A549 (cell line): ENCODE data around the gene NRG4.

Source experiments
- BHLHE40 ChIP-seq: IDR thresholded peaks from 2 replicates; pipeline ENCODE4 v1.6.1; 2012; ENCODE audit warnings: low read depth, low read length, inconsistent platforms
- CBX2 ChIP-seq: fragments of 200-600 bp; sonication (generic); IDR thresholded peaks from 2 replicates; pipeline ENCODE4 v1.6.1; 2016; ENCODE audit warnings: low read depth, mild to moderate bottlenecking, borderline replicate concordance
- CBX8 ChIP-seq: fragments of 200-600 bp; sonication (generic); IDR thresholded peaks from 2 replicates; pipeline ENCODE4 v1.6.1; 2016
- CTCF ChIP-seq: fragments of >200 bp; sonication (Bioruptor Twin); formaldehyde crosslinking; IDR thresholded peaks from 3 replicates; pipeline ENCODE4 v1.5.1; 2016
- MAZ ChIP-seq: fragments of 150-350 bp; IDR thresholded peaks from 2 replicates; pipeline ENCODE4 v1.6.1; 2014; ENCODE audit warnings: antibody characterized with exemption, low read depth, low read length, borderline replicate concordance
- POLR2A ChIP-seq: IDR thresholded peaks from 2 replicates; pipeline ENCODE4 v1.6.1; 2012; ENCODE audit warnings: mild to moderate bottlenecking, low read length
- RAD21 ChIP-seq, 2 experiments: fragments of >200 bp in 1 of 2; sonication (Bioruptor Twin) in 1 of 2; formaldehyde crosslinking in 1 of 2; IDR thresholded peaks in 1 of 2; conservative IDR thresholded peaks in 1 of 2; 2 replicates in 1 of 2; 3 replicates in 1 of 2; pipeline ENCODE4 v1.6.1; 2012 to 2018; ENCODE audit warnings: inconsistent platforms in 1 of 2
- RARB ChIP-seq: fragments of 250-450 bp; sonication (Bioruptor Pico); IDR thresholded peaks from 2 replicates; pipeline ENCODE4 v1.8.0; 2021; ENCODE audit warnings: mild to moderate bottlenecking, moderate library complexity
- USF2 ChIP-seq: fragments of 450-650 bp; IDR thresholded peaks from 2 replicates; pipeline ENCODE4 v1.6.1; 2014; ENCODE audit warnings: antibody characterized with exemption
- TF ChIP-seq, protein P1 (sequence below): fragments of 250-450 bp; sonication (Bioruptor Pico); IDR thresholded peaks from 2 replicates; pipeline ENCODE4 v1.5.0; 2021; ENCODE audit warnings: mild to moderate bottlenecking, moderate library complexity, borderline replicate concordance
- TF ChIP-seq, protein P2 (sequence below): fragments of 200-600 bp; sonication (generic); IDR thresholded peaks from 2 replicates; pipeline ENCODE4 v1.6.1; 2016; ENCODE audit warnings: antibody characterized with exemption, mild to moderate bottlenecking, moderate library complexity
- TF ChIP-seq, protein P3 (sequence below): IDR thresholded peaks from 2 replicates; pipeline ENCODE4 v1.6.1; 2012

DNA sequence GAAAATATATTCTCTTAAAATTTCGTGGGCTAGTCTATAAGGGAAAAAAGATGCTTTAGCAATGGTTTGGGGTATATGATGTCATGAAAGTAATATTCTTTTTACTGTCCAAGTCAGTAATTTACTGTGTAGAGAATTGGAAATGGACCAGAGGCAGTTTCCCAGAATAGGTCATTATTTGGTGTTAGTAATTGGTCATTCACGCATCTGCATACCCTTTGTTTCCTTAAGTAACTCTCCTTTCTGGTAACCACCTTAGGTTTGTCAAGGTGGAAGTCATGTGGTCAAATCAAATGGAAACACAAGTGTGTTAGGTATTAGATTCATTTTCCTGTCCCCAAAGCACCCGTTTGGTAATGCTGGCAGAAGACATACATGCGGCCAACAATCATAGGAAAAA is 84.6 kb downstream of the NRG4 start:
- TF ChIP-seq CTCF (no peak), BHLHE40 (no peak), CBX8 (no peak), POLR2A (no peak), RAD21 (conservative IDR thresholded peaks at IDR 0.05 in 1 of 2, IDR thresholded peaks at IDR 0.05 in 1 of 2) (no peak), MAZ (no peak), CBX2 (no peak), RARB (CRISPR knock-in tag) (no peak), USF2 (no peak)
- TF ChIP-seq, protein P1, sequence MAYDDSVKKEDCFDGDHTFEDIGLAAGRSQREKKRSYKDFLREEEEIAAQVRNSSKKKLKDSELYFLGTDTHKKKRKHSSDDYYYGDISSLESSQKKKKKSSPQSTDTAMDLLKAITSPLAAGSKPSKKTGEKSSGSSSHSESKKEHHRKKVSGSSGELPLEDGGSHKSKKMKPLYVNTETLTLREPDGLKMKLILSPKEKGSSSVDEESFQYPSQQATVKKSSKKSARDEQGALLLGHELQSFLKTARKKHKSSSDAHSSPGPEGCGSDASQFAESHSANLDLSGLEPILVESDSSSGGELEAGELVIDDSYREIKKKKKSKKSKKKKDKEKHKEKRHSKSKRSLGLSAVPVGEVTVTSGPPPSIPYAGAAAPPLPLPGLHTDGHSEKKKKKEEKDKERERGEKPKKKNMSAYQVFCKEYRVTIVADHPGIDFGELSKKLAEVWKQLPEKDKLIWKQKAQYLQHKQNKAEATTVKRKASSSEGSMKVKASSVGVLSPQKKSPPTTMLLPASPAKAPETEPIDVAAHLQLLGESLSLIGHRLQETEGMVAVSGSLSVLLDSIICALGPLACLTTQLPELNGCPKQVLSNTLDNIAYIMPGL (CRISPR knock-in tag), result no peak
- TF ChIP-seq, protein P2, sequence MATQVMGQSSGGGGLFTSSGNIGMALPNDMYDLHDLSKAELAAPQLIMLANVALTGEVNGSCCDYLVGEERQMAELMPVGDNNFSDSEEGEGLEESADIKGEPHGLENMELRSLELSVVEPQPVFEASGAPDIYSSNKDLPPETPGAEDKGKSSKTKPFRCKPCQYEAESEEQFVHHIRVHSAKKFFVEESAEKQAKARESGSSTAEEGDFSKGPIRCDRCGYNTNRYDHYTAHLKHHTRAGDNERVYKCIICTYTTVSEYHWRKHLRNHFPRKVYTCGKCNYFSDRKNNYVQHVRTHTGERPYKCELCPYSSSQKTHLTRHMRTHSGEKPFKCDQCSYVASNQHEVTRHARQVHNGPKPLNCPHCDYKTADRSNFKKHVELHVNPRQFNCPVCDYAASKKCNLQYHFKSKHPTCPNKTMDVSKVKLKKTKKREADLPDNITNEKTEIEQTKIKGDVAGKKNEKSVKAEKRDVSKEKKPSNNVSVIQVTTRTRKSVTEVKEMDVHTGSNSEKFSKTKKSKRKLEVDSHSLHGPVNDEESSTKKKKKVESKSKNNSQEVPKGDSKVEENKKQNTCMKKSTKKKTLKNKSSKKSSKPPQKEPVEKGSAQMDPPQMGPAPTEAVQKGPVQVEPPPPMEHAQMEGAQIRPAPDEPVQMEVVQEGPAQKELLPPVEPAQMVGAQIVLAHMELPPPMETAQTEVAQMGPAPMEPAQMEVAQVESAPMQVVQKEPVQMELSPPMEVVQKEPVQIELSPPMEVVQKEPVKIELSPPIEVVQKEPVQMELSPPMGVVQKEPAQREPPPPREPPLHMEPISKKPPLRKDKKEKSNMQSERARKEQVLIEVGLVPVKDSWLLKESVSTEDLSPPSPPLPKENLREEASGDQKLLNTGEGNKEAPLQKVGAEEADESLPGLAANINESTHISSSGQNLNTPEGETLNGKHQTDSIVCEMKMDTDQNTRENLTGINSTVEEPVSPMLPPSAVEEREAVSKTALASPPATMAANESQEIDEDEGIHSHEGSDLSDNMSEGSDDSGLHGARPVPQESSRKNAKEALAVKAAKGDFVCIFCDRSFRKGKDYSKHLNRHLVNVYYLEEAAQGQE, result no peak
- TF ChIP-seq, protein P3, sequence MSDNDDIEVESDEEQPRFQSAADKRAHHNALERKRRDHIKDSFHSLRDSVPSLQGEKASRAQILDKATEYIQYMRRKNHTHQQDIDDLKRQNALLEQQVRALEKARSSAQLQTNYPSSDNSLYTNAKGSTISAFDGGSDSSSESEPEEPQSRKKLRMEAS, result no peak
